Liver (tissue), 3 donors: ENCODE results near the gene LYRM7.

Experiments used
- ATF3 ChIP-seq: IDR thresholded peaks from 2 replicates; pipeline ENCODE4 v1.6.1; 2016; ENCODE audit warnings: antibody characterized with exemption
- CTCF ChIP-seq: fragments of 150-350 bp; IDR thresholded peaks from 2 replicates; pipeline ENCODE4 v1.5.1; 2017; ENCODE audit warnings: improper control_type of control experiment, low read depth, low read length; ENCODE audit not compliant: missing input control
- FOXA1 ChIP-seq: IDR thresholded peaks from 2 replicates; pipeline ENCODE4 v1.6.1; 2016; ENCODE audit warnings: antibody characterized with exemption
- GABPA ChIP-seq, 2 donors: IDR thresholded peaks in 1 of 2; conservative IDR thresholded peaks in 1 of 2; 2 replicates each; pipeline ENCODE4 v1.6.1; 2016; ENCODE audit warnings: antibody characterized with exemption in 2 of 2, mild to moderate bottlenecking in 1 of 2, moderate library complexity in 1 of 2
- JUND ChIP-seq, 2 donors: IDR thresholded peaks; 2 replicates each; pipeline ENCODE4 v1.6.1; 2016; ENCODE audit warnings: antibody characterized with exemption in 2 of 2
- NR2F2 ChIP-seq: IDR thresholded peaks from 2 replicates; pipeline ENCODE4 v1.6.1; 2016; ENCODE audit warnings: antibody characterized with exemption
- RAD21 ChIP-seq, 2 donors: IDR thresholded peaks; 2 replicates each; pipeline ENCODE4 v1.6.1; 2016; ENCODE audit warnings: antibody characterized with exemption in 2 of 2, mild to moderate bottlenecking in 2 of 2
- RXRA ChIP-seq, 2 donors: IDR thresholded peaks; 2 replicates each; pipeline ENCODE4 v1.6.1; 2017 to 2018; ENCODE audit warnings: antibody characterized with exemption in 2 of 2, mild to moderate bottlenecking in 1 of 2
- SP1 ChIP-seq: IDR thresholded peaks from 2 replicates; pipeline ENCODE4 v1.6.1; 2018; ENCODE audit warnings: antibody characterized with exemption, mild to moderate bottlenecking
- TF ChIP-seq, protein P1 (sequence below): IDR thresholded peaks from 2 replicates; pipeline ENCODE4 v1.6.1; 2016; ENCODE audit warnings: antibody characterized with exemption
- TF ChIP-seq, protein P2 (sequence below): IDR thresholded peaks from 2 replicates; pipeline ENCODE4 v1.6.1; 2016; ENCODE audit warnings: antibody characterized with exemption
- donor health status: healthy.
- donor health status: healthy.

DNA sequence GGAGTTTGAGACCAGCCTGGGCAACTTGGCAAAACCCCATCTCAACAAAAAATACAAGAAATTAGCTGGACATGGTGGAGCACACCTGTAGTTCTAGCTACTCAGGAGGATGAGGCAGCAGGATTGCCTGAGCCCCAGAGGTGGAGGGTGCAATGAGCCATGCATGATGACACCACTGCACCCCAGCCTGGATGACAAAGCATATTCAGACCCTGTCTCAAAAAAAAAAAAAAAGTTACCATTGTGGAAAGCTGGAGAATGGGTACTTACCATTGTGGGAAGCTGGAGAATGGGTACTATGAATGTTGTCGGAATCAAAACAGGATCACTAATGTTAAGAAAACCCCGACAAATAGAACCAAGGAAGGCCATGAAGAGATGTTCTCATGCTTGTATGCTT is 31.4 kb upstream of the LYRM7 start:
- TF ChIP-seq CTCF (no peak), FOXA1 (no peak), SP1 (no peak), RXRA (IDR thresholded peaks at IDR 0.05) (no peak), JUND (IDR thresholded peaks at IDR 0.05) (no peak), RAD21 (IDR thresholded peaks at IDR 0.05) (no peak), GABPA (IDR thresholded peaks at IDR 0.05 in 1 of 2, conservative IDR thresholded peaks at IDR 0.05 in 1 of 2) (no peak), NR2F2 (no peak), ATF3 (no peak)
- TF ChIP-seq, protein P1, sequence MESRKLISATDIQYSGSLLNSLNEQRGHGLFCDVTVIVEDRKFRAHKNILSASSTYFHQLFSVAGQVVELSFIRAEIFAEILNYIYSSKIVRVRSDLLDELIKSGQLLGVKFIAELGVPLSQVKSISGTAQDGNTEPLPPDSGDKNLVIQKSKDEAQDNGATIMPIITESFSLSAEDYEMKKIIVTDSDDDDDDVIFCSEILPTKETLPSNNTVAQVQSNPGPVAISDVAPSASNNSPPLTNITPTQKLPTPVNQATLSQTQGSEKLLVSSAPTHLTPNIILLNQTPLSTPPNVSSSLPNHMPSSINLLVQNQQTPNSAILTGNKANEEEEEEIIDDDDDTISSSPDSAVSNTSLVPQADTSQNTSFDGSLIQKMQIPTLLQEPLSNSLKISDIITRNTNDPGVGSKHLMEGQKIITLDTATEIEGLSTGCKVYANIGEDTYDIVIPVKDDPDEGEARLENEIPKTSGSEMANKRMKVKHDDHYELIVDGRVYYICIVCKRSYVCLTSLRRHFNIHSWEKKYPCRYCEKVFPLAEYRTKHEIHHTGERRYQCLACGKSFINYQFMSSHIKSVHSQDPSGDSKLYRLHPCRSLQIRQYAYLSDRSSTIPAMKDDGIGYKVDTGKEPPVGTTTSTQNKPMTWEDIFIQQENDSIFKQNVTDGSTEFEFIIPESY: no peak
- TF ChIP-seq, protein P2, sequence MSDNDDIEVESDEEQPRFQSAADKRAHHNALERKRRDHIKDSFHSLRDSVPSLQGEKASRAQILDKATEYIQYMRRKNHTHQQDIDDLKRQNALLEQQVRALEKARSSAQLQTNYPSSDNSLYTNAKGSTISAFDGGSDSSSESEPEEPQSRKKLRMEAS: no peak
